ENCODE measurements around the gene BRD4. TPM values are rescaled to one million over a fixed set of nuclear protein-coding genes. Genes with fewer than 3 reads are reported as not detected.

Gene BRD4
- polyA plus RNA-seq, 1 donor (not counting 4 experiments of a cell fraction or from before 2014, with no cell fraction given) = 5.5 TPM

DNA sequence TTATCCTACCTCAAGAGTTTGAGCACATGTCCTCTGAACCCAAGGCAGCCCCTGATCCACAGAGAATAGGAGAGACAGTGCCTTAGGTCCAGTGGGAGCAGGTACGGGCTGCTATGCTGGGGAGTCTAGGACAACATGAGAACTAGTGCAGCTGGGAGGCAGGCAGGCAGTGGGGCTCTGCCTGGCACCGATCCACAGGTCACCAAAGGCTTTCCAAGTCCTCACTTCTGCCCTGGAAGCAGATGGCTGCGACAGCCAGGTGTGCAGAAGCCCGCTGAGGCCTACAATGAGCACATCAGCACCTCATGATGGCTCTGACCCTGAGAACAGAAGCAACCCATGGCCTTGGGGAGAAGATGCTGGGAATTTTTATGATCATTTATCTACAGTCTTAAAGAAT is 70.3 kb downstream of the BRD4 start:
- Histone ChIP-seq H3K9ac (ENCODE audit: control insufficient read depth, extremely low read depth, insufficient read depth, low read length) (no peak overlapping the region), H2AFZ (ENCODE audit: control insufficient read depth, low read length) (no peak overlapping the region), H3K4me2 (ENCODE audit: control insufficient read depth, extremely low read depth, insufficient read depth, low read depth, low read length) (no peak overlapping the region), H3K9me3 (ENCODE audit: control insufficient read depth, low read depth, low read length) (no peaks in the 10 kb centered on the region), H4K20me1 (ENCODE audit: control insufficient read depth, extremely low read depth, insufficient read depth, low read length) (peaks cover 24% of the 10 kb centered on the region), H3K27ac (ENCODE audit: control insufficient read depth, insufficient read depth, low read length) (no peak overlapping the region), H3K79me2 (ENCODE audit: control insufficient read depth, insufficient read depth, low read length) (peaks cover 47% of the 10 kb centered on the region), H3K27me3 (ENCODE audit: control insufficient read depth, extremely low read depth, insufficient read depth, low read length) (no peaks in the 10 kb centered on the region), H3K36me3 (ENCODE audit: control insufficient read depth in 2 of 2, extremely low read depth in 1 of 2, insufficient read depth in 2 of 2, low read length in 2 of 2) (peaks cover 63 to 79% of the 10 kb centered on the region in 2 experiments), H3K4me1 (ENCODE audit: control insufficient read depth, extremely low read depth, insufficient read depth, low read length) (peaks cover 4% of the 10 kb centered on the region), H3K9me1 (ENCODE audit: control insufficient read depth, extremely low read depth, insufficient read depth, low read length) (no peaks in the 10 kb centered on the region), H3K4me3 (ENCODE audit: control insufficient read depth in 2 of 3, extremely low read depth in 1 of 3, insufficient read depth in 2 of 3, low read depth in 1 of 3, low read length in 3 of 3) (no peak overlapping the region)
- dilution Hi-C loops (cut with MboI; ENCODE audit: extremely low pct_ligation_motif_present, low sequenced_read_pairs) = no loop called here
- DNase-seq (ENCODE audit: low read depth, low spot score) (no peak), FAIRE-seq (no peak)
- TF ChIP-seq EZH2 (IDR thresholded peaks at IDR 0.05; ENCODE audit: low read length) = no peak
- TF ChIP-seq, protein P1, sequence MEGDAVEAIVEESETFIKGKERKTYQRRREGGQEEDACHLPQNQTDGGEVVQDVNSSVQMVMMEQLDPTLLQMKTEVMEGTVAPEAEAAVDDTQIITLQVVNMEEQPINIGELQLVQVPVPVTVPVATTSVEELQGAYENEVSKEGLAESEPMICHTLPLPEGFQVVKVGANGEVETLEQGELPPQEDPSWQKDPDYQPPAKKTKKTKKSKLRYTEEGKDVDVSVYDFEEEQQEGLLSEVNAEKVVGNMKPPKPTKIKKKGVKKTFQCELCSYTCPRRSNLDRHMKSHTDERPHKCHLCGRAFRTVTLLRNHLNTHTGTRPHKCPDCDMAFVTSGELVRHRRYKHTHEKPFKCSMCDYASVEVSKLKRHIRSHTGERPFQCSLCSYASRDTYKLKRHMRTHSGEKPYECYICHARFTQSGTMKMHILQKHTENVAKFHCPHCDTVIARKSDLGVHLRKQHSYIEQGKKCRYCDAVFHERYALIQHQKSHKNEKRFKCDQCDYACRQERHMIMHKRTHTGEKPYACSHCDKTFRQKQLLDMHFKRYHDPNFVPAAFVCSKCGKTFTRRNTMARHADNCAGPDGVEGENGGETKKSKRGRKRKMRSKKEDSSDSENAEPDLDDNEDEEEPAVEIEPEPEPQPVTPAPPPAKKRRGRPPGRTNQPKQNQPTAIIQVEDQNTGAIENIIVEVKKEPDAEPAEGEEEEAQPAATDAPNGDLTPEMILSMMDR (optimal IDR thresholded peaks at IDR 0.05 in 1 of 3, IDR thresholded peaks at IDR 0.05 in 1 of 3, conservative IDR thresholded peaks at IDR 0.05 in 1 of 3; ENCODE audit: extremely low read depth in 1 of 3, insufficient read depth in 2 of 3, low read length in 3 of 3) = no peak

DNA sequence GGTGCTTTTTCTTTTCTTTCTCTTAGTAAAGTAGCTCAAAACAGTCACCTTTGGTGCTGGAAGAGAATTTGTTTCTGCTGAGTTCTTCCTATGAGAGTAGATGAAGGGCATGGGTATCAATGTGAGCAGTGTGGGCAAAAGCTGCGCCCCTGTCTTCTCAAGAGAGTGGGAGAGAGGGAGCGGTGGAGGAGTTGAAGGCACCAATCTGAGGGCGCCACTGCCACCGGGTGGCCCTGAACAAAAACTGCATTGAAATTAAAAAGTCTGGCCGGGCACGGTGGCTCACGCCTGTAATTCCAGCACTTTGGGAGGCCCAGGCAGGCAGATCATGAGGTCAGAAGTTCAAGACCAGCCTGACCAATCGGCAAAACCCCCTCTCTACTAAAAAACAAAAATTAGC is 71.4 kb downstream of the BRD4 start:
- no peak overlapping the region for H3K4me3 ChIP-seq (ENCODE audit: control insufficient read depth in 2 of 3, extremely low read depth in 1 of 3, insufficient read depth in 2 of 3, low read depth in 1 of 3, low read length in 3 of 3)
- no peak overlapping the region for H2AFZ ChIP-seq (ENCODE audit: control insufficient read depth, low read length)
- peaks cover 39% of the 10 kb centered on the region for H3K79me2 ChIP-seq (ENCODE audit: control insufficient read depth, insufficient read depth, low read length)
- H3K27ac ChIP-seq (ENCODE audit: control insufficient read depth, insufficient read depth, low read length) = no peak overlapping the region
- H3K9me1 ChIP-seq (ENCODE audit: control insufficient read depth, extremely low read depth, insufficient read depth, low read length) = no peaks in the 10 kb centered on the region
- no peak for TF ChIP-seq EZH2 (IDR thresholded peaks at IDR 0.05; ENCODE audit: low read length)
- TF ChIP-seq, protein P1 (optimal IDR thresholded peaks at IDR 0.05 in 1 of 3, IDR thresholded peaks at IDR 0.05 in 1 of 3, conservative IDR thresholded peaks at IDR 0.05 in 1 of 3; ENCODE audit: extremely low read depth in 1 of 3, insufficient read depth in 2 of 3, low read length in 3 of 3) = peak; percentile 9 to 34 (median 11)
- no peaks in the 10 kb centered on the region for H3K9me3 ChIP-seq (ENCODE audit: control insufficient read depth, low read depth, low read length)
- FAIRE-seq (no peak), DNase-seq (ENCODE audit: low read depth, low spot score) (no peak)
- H3K36me3 ChIP-seq (ENCODE audit: control insufficient read depth in 2 of 2, extremely low read depth in 1 of 2, insufficient read depth in 2 of 2, low read length in 2 of 2) = peaks cover 63 to 80% of the 10 kb centered on the region in 2 experiments
- dilution Hi-C loops (cut with MboI; ENCODE audit: extremely low pct_ligation_motif_present, low sequenced_read_pairs) = no loop called here
- peaks cover 15% of the 10 kb centered on the region for H4K20me1 ChIP-seq (ENCODE audit: control insufficient read depth, extremely low read depth, insufficient read depth, low read length)
- H3K27me3 ChIP-seq (ENCODE audit: control insufficient read depth, extremely low read depth, insufficient read depth, low read length) = no peaks in the 10 kb centered on the region
- no peak overlapping the region for H3K9ac ChIP-seq (ENCODE audit: control insufficient read depth, extremely low read depth, insufficient read depth, low read length)
- H3K4me2 ChIP-seq (ENCODE audit: control insufficient read depth, extremely low read depth, insufficient read depth, low read depth, low read length) = no peak overlapping the region
- H3K4me1 ChIP-seq (ENCODE audit: control insufficient read depth, extremely low read depth, insufficient read depth, low read length) = peaks cover 2% of the 10 kb centered on the region
